HG03025 (cell line): ENCODE measurements around the gene TMEM190.
"Not testable (repeated sequence)": the region's sequence is repeated elsewhere in the genome, so short reads cannot be mapped to it uniquely, and the experiment has no call there.

Experiments used
- ATAC-seq: cut with Tn5 transposase; IDR thresholded peaks from one replicate; pipeline ENCODE4 v1.9.1; 2021; ENCODE audit warnings: mild to moderate bottlenecking, moderate library complexity; ENCODE audit not compliant: unreplicated experiment, low FRiP score

TMEM190 gene

GRCh38 chr19:55389386-55390317 lies 13.0 kb downstream of the TMEM190 start:
- ATAC-seq = no peak

DNA sequence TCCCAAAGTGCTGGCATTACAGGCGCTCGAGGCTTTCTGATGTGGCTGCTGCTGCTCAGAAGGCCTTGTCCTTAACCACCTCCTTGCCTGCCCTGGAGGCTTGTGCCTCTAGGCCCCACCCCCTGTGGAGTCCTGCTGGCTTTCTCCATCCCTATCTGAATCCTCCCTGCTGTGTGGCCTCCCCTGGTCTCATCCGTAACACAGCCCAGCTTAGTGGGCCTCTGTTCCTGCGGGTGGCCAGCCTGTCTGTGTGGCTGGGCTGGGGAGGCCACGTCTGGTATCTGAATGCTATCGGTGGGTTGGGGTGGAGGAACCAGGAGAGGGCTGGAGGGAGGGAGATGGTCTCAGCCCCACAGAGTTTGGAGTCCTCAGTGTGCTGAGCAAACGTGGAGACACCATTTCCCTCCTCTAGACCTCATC lies 13.8 kb downstream of the TMEM190 start:
- ATAC-seq = no peak

DNA sequence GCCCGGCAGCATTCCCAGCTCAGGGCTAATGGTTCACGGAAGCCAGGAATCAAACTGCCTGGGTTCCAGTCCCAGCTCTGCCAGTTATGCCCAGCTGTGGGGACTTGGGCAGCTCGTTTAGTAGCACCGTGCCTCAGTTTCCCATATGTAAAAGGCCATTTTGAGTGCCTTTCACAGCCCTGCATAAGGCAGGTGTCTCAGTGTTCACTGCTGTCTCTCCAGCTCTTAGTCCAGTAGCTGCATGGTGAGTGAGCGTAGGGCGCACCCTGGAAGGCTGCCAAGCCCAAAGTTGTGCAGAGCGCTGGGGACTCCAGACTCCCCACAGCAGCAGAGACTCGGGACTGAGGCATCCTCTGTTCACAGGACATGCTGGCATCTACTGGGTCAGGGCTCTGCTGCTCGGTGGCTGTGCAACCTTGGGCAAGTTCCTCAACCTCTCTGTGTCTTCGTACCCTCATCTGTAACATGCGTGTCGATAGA lies 14.6 kb downstream of the TMEM190 start:
- no peak for ATAC-seq

- ATAC-seq = no peak
Measured at GRCh38 chr19:55391702-55392615, 15.3 kb downstream of the TMEM190 start.

- ATAC-seq = no peak
Measured at GRCh38 chr19:55392820-55393761, 16.5 kb downstream of the TMEM190 start.

DNA sequence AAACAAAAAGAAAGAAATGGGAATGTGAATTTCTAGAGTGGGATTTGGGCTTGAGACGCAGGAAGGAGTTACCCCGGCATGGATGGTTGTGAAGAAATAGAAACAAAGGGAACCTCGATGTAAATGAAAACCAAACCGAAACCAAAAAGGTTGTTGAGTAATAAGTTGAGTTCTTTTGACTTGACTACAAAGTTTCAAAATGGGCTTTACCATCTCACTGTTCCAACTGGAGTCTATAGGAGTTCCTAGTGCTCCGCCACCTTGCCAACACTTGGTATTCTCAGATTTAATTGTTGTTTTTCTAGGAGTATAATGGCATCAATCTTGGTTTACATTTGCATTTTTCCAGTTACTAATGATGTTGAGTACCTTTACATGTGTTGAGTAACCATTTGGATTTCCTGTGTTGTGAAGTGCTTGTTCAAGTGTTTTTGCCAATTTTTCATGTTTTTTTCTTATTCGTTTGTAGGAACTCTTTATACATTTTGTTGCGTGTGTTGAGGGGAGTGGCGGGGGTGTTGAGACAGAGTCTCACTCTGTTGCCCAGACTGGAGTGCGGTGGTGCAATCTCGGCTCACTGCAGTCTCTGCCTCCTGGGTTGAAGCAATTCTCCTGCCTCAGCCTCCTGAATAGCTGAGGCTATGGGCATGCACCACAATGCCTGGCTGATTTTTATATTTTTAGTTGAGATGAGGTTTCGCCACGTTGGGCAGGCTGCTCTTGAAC lies 21.7 kb downstream of the TMEM190 start:
- no peak for ATAC-seq

DNA sequence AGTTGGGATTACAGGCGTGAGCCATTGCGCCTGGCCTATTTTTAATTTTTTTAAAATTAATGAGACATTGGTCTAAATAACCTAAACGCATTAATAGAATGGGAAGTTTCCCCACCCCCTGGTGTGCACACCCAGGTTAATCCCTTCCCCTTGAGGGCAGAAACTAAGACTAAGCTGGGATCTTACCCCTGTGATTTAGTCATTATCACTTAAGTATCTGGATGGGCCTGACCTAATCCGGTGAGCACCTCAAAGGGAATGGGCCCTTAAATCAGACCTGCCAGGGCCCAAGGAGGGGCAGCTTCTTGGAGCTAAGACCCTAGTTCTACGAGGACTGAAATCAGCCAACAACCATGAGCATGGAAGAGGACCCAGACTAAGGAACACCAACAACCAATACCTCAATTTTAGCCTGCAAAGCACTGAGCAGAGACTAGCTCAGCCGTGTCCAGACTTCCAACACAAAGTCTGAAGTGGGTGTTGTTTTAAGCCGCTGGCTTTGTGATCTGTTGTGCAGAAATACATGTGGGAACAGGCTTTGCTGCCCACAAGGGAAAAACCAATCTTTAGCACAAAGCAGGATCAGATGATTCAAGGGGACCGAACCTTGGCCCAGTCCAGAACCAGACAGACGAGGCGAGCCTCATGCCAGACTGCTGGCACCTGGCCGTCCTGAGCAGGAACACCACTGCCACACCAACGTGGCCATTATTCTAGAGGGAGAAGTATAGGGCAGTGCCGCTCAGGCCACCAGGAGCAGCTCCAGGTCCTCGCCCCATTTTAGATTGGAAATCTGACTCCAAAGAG lies 23.9 kb downstream of the TMEM190 start:
- no peak for ATAC-seq

DNA sequence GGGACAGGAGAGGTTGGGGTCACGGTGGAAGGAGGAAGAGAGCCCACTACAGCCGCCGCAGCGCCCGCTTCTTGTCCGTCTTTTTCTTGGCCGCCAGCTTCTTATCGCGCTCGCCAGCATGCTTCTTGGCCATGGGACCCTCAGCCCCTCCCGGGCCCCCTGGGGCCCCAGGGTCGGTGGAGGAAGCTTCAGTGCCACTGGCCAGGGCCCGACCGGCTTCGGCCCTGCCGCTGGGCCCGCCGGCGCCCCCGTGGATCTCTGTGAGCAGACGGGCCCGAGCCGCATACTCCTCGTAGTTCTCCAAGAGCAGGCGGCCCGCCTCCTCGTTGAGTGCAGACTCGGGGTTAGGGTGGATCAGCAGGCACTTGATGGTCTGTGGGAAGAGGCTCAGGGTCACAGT lies 24.8 kb downstream of the TMEM190 start:
- not testable (repeated sequence) for ATAC-seq

DNA sequence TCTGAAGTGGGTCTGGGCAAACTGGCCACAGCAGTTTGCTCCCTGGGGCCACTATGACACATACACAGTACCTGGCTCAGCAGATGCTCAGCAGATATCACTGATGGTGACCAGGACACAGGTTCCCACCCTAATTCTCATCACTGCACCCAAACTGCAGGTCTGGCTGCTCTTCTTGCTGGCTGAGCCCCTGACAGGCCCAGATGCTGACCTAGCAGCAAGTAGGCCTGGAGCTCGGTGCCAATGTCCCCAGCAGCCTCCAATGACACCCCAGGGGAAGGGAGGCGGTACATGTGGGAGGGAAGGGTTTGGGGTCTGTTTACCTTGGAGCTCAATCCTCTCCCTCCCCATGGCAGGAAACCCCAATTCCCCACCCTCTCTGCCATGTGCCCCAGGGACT lies 25.9 kb downstream of the TMEM190 start:
- no peak for ATAC-seq

- no peak for ATAC-seq
Measured at GRCh38 chr19:55405638-55406037, 29.0 kb downstream of the TMEM190 start.

DNA sequence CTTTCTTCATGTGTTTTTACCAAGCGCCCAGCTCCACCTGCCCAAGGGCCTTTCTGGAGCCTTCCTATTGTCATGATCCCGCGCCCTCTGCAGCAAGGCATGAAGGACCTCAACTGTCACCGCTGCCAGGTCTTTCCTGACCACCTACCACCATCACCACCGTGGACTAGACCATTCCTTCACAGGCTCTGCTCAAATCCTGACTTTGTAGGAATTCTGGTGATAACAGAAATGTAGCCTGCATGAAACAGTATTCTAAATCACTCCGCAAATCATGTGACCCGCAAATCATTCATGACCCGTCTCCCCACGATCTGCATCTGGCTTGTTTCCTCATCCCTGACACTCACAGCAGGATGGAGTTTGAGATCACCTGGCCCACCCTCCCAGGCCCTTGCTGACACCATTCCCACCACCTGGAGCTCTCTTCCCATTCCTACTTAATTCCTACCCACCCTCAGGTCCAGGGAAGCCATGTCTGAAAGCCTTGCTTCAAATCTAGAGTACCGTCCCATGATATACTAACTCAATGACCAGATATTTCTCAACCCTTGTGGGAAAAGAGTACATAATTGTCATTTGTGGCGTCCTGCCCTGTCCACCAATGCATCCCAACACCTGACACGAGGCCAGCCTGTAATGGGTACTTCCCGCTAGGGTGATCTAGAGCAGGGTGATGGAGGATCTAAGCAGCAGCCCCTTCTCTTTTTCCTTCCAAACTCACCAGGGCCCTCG lies 29.6 kb downstream of the TMEM190 start:
- ATAC-seq = no peak

- no peak for ATAC-seq
Measured at GRCh38 chr19:55406826-55407549, 30.4 kb downstream of the TMEM190 start.

GRCh38 chr19:55407550-55407799 lies 30.8 kb downstream of the TMEM190 start, which contains the start of gene UBE2S:
UBE2S (minus strand) TSS chr19:55407788; CDS start chr19:55407589, 199 bp downstream.
- peak; percentile 28 for ATAC-seq

GRCh38 chr19:55407800-55408532 lies 31.3 kb downstream of the TMEM190 start:
- ATAC-seq = peak; percentile 79

- no peak for ATAC-seq
Measured at GRCh38 chr19:55408533-55408872, 31.9 kb downstream of the TMEM190 start.

DNA sequence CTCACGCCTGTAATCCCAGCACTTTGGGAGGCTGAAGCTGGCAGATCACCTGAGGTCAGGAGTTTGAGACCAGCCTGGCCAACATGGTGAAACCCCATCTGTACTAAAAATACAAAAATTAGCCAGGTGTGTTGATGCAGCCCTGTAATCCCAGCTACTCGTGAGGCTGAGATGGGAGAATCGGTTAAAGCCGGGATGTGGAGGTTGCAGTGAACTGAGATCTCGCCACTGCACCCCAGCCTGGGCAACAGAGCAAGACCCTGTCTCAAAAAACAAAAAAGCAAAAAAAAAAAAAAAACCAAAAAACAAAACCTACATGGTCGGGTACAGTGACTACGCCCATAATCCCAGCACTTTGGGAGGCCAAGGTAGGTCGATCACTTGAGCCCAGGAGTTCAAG lies 32.6 kb downstream of the TMEM190 start:
- not testable (repeated sequence) for ATAC-seq

GRCh38 chr19:55410168-55410567 lies 33.5 kb downstream of the TMEM190 start:
- no peak for ATAC-seq
